GM12878 (cell line): ENCODE data around the gene CBR4. TPM values are rescaled to one million over a fixed set of nuclear protein-coding genes. Genes with fewer than 3 reads are reported as not detected.
A peak's percentile ranks its signal among the peaks of the same experiment; 100 is the strongest.

Source experiments
- BMI1 ChIP-seq: fragments of 450-650 bp; IDR thresholded peaks from 2 replicates; pipeline ENCODE4 v1.6.1; 2016; ENCODE audit warnings: mild to moderate bottlenecking, moderate library complexity, borderline replicate concordance
- CEBPB ChIP-seq, 2 experiments: fragments of 150-350 bp in 1 of 2; IDR thresholded peaks; 2 replicates each; pipeline ENCODE4 v1.6.1; 2012 to 2014; ENCODE audit warnings: low read depth in 2 of 2, low read length in 2 of 2, borderline replicate concordance in 1 of 2, inconsistent platforms in 1 of 2
- EP300 ChIP-seq, 2 experiments: fragments of 150-350 bp in 1 of 2; IDR thresholded peaks; 2 replicates each; pipeline ENCODE4 v1.6.1; 2011 to 2012; ENCODE audit warnings: low read depth in 2 of 2, low read length in 2 of 2, borderline replicate concordance in 1 of 2, improper control_type of control experiment in 1 of 2, inconsistent platforms in 1 of 2; ENCODE audit not compliant: control insufficient read depth in 1 of 2
- IKZF2 ChIP-seq, 2 experiments: fragments of 450-650 bp; IDR thresholded peaks; 2 replicates each; pipeline ENCODE4 v1.6.1; 2017; ENCODE audit warnings: mild to moderate bottlenecking in 2 of 2, moderate library complexity in 2 of 2
- JUNB ChIP-seq: IDR thresholded peaks from 2 replicates; pipeline ENCODE4 v1.6.1; 2016; ENCODE audit warnings: antibody characterized with exemption, mild to moderate bottlenecking
- MEF2B ChIP-seq: fragments of 450-650 bp; IDR thresholded peaks from 2 replicates; pipeline ENCODE4 v1.6.1; 2018; ENCODE audit warnings: mild to moderate bottlenecking, moderate library complexity; ENCODE audit not compliant: partially characterized antibody, poor library complexity, severe bottlenecking
- MTA2 ChIP-seq: fragments of 450-650 bp; IDR thresholded peaks from 2 replicates; pipeline ENCODE4 v1.6.1; 2016; ENCODE audit warnings: low read depth, mild to moderate bottlenecking, moderate library complexity
- NFIC ChIP-seq: IDR thresholded peaks from 2 replicates; pipeline ENCODE4 v1.6.1; 2012; ENCODE audit warnings: low read depth, mild to moderate bottlenecking, inconsistent platforms, low read length, moderate library complexity
- NR2F1 ChIP-seq: fragments of 450-650 bp; conservative IDR thresholded peaks from 2 replicates; pipeline ENCODE4 v1.6.1; 2017; ENCODE audit warnings: mild to moderate bottlenecking
- PML ChIP-seq: IDR thresholded peaks from 2 replicates; pipeline ENCODE4 v1.6.1; 2012; ENCODE audit warnings: low read length, inconsistent platforms
- RAD51 ChIP-seq: fragments of 450-650 bp; IDR thresholded peaks from 2 replicates; pipeline ENCODE4 v1.6.1; 2016; ENCODE audit warnings: moderate library complexity, mild to moderate bottlenecking, inconsistent platforms
- SIX5 ChIP-seq: IDR thresholded peaks from 2 replicates; pipeline ENCODE4 v1.6.1; 2011; ENCODE audit warnings: mild to moderate bottlenecking, low read depth, low read length, moderate library complexity; ENCODE audit not compliant: severe bottlenecking
- SMARCA5 ChIP-seq: fragments of 450-650 bp; IDR thresholded peaks from 2 replicates; pipeline ENCODE4 v1.6.1; 2017; ENCODE audit warnings: mild to moderate bottlenecking
- YY1 ChIP-seq: IDR thresholded peaks from 2 replicates; pipeline ENCODE4 v1.6.1; 2011; ENCODE audit warnings: low read depth, mild to moderate bottlenecking, low read length
- ZNF217 ChIP-seq: fragments of 450-650 bp; IDR thresholded peaks from 2 replicates; pipeline ENCODE4 v1.6.1; 2017; ENCODE audit warnings: antibody characterized with exemption, mild to moderate bottlenecking
- polyA plus RNA-seq, 11 experiments: library from polyadenylated mRNA; depleted of rRNA in 4 of 11; unstranded in 6 of 11; stranded (reverse) in 5 of 11; fragments of >200 nt; fragmentation: Nextera tagmentation in 4 of 11; fragmentation: Illumina TruSeq in 1 of 11; extraction: Ambion mirVana in 4 of 11; extraction: Trizol in 1 of 11; gene quantifications; 1 replicate in 1 of 11; 2 replicates in 10 of 11; pipeline versions ENCODE4 v1.2.1 to v1.2.3, GENCODE V29; 2011 to 2016; ENCODE audit warnings: inconsistent platforms in 2 of 11, missing spikeins in 2 of 11, low read depth in 1 of 11
- total RNA-seq, 4 experiments: library from RNA; depleted of rRNA in 3 of 4; stranded (reverse); fragments of >200 nt in 3 of 4; fragmentation: Illumina TruSeq in 1 of 4; extraction: Trizol in 1 of 4; gene quantifications; 2 replicates each; pipeline versions ENCODE4 v1.2.1 to v1.2.3, GENCODE V29; 2013 to 2021
- TF ChIP-seq, protein P1 (sequence below): IDR thresholded peaks from 2 replicates; pipeline ENCODE4 v1.6.1; 2012; ENCODE audit warnings: low read length, inconsistent platforms
- TF ChIP-seq, protein P2 (sequence below), 3 experiments: IDR thresholded peaks in 2 of 3; conservative IDR thresholded peaks in 1 of 3; 2 replicates each; pipeline ENCODE4 v1.5.1; 2011; ENCODE audit warnings: low read depth in 3 of 3, low read length in 3 of 3, mild to moderate bottlenecking in 3 of 3, control low read depth in 2 of 3, moderate library complexity in 2 of 3, inconsistent platforms in 1 of 3, mixed read lengths in 1 of 3; ENCODE audit not compliant: control insufficient read depth in 2 of 3, insufficient read depth in 1 of 3; ENCODE audit errors: extremely low read depth in 1 of 3
- TF ChIP-seq, protein P3 (sequence below): IDR thresholded peaks from 2 replicates; pipeline ENCODE4 v1.6.1; 2012; ENCODE audit warnings: low read depth, low read length, improper control_type of control experiment
- TF ChIP-seq, protein P4 (sequence below): fragments of 150-350 bp; IDR thresholded peaks from 2 replicates; pipeline ENCODE4 v1.6.1; 2014; ENCODE audit warnings: mild to moderate bottlenecking, low read depth, low read length
- TF ChIP-seq, protein P5 (sequence below): IDR thresholded peaks from 2 replicates; pipeline ENCODE4 v1.6.1; 2012; ENCODE audit warnings: low read depth, low read length, improper control_type of control experiment

The CBR4 gene
- total and polyA plus RNA-seq, 10 of the 15 experiments (the other 5 are each of a cell fraction or from before 2014, with no cell fraction given): 17.3 to 38.8 (median 24.8) TPM

DNA sequence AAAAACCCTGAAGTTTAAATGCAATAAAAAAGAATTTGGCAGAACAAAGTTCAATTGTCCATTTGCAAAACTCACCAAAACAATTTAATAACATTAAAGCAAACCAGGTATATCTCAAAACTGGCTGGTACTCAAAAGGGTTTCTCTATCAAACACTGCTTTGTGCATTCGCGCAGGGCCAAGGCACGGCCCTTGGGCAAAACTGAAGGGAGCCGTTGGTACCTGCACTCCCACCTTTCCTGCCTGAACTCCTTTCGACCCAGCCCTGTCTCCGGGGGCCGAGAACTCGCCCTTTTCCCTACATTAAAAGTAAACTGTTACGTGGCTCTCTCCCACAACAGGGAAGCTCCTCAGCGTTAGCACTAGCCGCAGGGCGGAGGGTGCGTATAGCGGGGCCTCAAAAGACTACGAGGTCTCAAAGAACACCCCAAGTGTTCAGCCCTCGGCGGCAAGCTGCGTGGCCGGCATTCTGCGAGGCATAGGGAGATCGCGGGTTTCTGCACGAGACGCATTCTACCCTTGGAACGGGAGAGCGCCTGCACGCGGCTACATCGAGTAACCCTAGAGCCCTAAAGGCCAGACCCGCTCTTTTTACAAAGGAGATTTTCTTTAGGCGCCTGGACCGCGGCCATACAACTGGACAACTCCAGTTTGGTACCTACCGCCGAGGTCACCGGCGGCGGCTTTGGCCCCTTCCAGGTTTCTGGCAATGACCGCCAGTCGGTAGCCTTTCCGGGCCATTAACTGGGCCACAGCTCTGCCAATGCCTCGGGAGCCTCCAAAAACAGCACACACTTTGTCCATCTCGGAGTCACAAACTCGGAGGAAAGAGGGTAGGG lies 550 bp downstream of the CBR4 start (continued):
- TF ChIP-seq, protein P1, sequence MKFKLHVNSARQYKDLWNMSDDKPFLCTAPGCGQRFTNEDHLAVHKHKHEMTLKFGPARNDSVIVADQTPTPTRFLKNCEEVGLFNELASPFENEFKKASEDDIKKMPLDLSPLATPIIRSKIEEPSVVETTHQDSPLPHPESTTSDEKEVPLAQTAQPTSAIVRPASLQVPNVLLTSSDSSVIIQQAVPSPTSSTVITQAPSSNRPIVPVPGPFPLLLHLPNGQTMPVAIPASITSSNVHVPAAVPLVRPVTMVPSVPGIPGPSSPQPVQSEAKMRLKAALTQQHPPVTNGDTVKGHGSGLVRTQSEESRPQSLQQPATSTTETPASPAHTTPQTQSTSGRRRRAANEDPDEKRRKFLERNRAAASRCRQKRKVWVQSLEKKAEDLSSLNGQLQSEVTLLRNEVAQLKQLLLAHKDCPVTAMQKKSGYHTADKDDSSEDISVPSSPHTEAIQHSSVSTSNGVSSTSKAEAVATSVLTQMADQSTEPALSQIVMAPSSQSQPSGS: 0 out of 2 replicates have a peak, but pooled peaks have one; percentile 39
- no peak for TF ChIP-seq ZNF217
- TF ChIP-seq MTA2: 0 out of 2 replicates have a peak, but pooled peaks have one; percentile 11
- peak; percentile 15 for TF ChIP-seq MEF2B
- TF ChIP-seq, protein P2, sequence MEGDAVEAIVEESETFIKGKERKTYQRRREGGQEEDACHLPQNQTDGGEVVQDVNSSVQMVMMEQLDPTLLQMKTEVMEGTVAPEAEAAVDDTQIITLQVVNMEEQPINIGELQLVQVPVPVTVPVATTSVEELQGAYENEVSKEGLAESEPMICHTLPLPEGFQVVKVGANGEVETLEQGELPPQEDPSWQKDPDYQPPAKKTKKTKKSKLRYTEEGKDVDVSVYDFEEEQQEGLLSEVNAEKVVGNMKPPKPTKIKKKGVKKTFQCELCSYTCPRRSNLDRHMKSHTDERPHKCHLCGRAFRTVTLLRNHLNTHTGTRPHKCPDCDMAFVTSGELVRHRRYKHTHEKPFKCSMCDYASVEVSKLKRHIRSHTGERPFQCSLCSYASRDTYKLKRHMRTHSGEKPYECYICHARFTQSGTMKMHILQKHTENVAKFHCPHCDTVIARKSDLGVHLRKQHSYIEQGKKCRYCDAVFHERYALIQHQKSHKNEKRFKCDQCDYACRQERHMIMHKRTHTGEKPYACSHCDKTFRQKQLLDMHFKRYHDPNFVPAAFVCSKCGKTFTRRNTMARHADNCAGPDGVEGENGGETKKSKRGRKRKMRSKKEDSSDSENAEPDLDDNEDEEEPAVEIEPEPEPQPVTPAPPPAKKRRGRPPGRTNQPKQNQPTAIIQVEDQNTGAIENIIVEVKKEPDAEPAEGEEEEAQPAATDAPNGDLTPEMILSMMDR (IDR thresholded peaks at IDR 0.05 in 2 of 3, conservative IDR thresholded peaks at IDR 0.05 in 1 of 3; ENCODE audit: control insufficient read depth in 2 of 3, extremely low read depth in 1 of 3, insufficient read depth in 1 of 3, low read depth in 3 of 3, low read length in 3 of 3): peak; percentile 40 to 45 (median 44); a peak in 5 of 6 replicates
- 0 out of 4 replicates have a peak, but pooled peaks of 1 of the 2 experiments have one; percentile 12 for TF ChIP-seq EP300 (IDR thresholded peaks at IDR 0.05; ENCODE audit: borderline replicate concordance in 1 of 2, control insufficient read depth in 1 of 2, low read depth in 2 of 2, low read length in 2 of 2)
- TF ChIP-seq, protein P3, sequence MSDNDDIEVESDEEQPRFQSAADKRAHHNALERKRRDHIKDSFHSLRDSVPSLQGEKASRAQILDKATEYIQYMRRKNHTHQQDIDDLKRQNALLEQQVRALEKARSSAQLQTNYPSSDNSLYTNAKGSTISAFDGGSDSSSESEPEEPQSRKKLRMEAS: peak; percentile 57; the same call in 1 of the 2 replicates
- TF ChIP-seq, protein P4, sequence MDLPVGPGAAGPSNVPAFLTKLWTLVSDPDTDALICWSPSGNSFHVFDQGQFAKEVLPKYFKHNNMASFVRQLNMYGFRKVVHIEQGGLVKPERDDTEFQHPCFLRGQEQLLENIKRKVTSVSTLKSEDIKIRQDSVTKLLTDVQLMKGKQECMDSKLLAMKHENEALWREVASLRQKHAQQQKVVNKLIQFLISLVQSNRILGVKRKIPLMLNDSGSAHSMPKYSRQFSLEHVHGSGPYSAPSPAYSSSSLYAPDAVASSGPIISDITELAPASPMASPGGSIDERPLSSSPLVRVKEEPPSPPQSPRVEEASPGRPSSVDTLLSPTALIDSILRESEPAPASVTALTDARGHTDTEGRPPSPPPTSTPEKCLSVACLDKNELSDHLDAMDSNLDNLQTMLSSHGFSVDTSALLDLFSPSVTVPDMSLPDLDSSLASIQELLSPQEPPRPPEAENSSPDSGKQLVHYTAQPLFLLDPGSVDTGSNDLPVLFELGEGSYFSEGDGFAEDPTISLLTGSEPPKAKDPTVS: no peak
- no peak for TF ChIP-seq JUNB
- no peak for TF ChIP-seq CEBPB (IDR thresholded peaks at IDR 0.05; ENCODE audit: borderline replicate concordance in 1 of 2, low read depth in 2 of 2, low read length in 2 of 2)
- TF ChIP-seq YY1: 0 out of 2 replicates have a peak, but pooled peaks have one; percentile 29
- TF ChIP-seq SMARCA5: peak; percentile 55; the same call in 1 of the 2 replicates
- TF ChIP-seq NR2F1: peak; percentile 56; the same call in 1 of the 2 replicates
- no peak for TF ChIP-seq PML
- no peak for TF ChIP-seq RAD51
- no peak for TF ChIP-seq BMI1
- TF ChIP-seq IKZF2 (IDR thresholded peaks at IDR 0.05): peak in 1 of 2 experiments; percentile 62; a peak in 3 of 4 replicates
- TF ChIP-seq, protein P5, sequence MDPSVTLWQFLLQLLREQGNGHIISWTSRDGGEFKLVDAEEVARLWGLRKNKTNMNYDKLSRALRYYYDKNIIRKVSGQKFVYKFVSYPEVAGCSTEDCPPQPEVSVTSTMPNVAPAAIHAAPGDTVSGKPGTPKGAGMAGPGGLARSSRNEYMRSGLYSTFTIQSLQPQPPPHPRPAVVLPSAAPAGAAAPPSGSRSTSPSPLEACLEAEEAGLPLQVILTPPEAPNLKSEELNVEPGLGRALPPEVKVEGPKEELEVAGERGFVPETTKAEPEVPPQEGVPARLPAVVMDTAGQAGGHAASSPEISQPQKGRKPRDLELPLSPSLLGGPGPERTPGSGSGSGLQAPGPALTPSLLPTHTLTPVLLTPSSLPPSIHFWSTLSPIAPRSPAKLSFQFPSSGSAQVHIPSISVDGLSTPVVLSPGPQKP: no peak
- TF ChIP-seq SIX5: no peak
- TF ChIP-seq NFIC: peak; percentile 40; the same call in 1 of the 2 replicates
